Fibroblast of skin of back (primary cell): ENCODE results near the gene ZNRF4.

ENCODE experiments used
- DNase-seq: peaks from one replicate; pipeline ENCODE4 v3.0.0-alpha.2; 2013

The ZNRF4 gene

DNA sequence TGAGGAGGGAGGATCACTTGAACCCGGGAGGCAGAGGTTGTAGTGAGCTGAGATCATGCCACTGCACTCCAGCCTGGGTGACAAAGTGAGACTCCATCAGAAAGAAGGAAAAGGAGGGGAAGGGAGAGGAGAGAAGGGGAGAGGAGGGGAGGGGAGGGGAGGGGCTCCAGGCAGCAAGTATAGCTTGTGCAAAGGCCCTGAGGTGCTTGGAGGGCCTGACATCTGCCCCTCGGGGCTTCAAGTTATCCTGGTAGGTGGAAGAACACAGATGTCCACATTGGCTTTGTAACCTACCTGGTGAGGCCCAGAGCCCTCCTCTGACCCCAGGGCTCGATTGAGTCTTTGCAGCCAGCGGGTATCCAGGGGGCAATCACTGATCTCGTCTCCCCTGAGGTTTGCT, 11.5 kb upstream of the ZNRF4 start:
- no peak for DNase-seq

DNA sequence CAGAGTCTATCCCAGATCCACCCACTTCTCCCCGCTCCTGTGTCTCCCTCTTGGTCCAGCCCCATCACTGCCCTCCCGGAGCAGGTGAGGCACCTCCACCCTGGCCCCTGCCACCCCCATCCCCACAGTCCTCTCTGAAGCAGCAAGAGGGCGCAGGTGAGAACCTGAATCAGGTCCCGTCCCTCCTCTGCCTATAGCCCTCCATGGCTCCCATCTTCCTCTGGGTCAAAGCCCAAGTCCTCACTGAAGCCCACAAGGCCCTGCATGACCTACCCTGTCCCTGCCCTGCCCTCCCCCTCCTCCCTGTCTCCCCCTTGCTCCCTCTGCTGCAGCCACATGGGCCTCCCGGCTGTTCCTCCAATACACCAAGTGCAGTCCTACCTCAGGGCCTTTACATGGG, 10.8 kb upstream of the ZNRF4 start:
- no peak for DNase-seq

DNA sequence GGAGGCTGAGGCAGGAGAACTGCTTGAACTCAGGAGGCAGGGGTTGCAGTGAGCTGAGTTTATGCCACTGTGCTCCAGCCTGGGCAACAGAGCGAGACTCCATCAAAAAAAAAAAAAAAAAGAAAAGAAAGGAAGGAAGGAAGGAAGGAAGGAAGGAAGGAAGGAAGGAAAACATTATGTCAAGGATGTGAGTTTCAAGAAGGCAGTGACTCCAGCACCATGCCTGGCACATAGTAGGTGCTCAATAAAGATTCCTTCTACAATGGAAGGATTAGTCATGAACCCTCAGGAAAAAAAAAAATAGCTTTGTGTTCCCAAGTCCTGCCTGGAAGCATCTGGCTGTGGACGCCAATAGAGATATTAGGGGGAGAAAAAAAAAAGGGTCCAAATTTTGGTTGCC, 10.1 kb upstream of the ZNRF4 start:
- DNase-seq, result no peak

DNA sequence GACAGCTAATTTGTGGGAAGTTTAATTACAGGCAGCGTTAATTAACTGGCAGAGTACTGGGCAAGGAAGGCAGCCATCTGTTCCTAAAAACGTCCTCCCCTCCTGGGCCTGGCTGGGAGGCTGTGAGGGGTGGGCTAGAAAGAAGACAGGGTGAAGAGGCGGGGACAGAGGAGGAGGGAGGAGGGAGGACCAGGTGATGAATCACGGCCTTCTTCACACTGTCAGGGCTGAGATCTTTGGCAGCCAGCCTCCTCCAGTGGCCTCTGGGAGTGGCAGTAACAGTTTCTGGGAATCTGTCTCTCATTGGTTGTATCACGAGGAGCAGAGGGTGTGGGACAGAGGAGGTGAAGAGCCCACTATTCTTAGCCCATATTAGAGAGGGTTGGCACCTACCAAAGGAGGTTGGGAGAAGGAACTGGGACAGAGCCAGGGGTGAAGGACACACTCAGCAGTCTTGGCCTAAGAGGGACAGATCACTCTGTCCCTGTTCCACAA, 9.6 kb upstream of the ZNRF4 start:
- DNase-seq, result peak; percentile 24

DNA sequence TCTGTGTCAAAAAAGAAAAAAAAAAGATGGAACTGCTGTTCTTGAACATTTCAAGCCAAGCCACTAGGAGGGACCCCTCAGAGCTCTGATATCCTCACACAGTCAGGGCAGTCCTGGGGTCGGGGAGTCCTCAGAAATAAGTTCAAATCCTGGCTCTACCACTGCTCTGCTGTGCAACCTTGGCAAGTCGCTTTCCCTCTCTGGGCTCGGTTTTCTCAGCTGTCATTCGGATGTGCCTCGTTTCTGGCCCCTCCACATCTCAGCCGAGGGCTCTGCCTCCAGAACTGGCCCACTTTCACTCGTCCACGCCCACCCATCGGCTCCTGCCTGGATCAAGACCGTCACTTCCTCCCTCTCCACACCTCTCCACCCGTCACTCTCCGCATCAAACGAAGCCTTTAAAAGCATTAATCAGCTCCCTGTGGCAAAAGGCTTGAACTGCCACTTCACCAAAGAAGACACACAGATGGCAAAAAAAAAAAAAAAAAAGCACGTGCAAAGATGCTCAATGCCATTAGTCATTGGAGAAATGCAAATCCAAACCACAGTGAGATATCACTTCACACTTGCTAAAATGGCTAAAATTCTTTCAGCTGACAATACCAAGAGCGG, 7.4 kb upstream of the ZNRF4 start:
- DNase-seq, result peak; percentile 34

DNA sequence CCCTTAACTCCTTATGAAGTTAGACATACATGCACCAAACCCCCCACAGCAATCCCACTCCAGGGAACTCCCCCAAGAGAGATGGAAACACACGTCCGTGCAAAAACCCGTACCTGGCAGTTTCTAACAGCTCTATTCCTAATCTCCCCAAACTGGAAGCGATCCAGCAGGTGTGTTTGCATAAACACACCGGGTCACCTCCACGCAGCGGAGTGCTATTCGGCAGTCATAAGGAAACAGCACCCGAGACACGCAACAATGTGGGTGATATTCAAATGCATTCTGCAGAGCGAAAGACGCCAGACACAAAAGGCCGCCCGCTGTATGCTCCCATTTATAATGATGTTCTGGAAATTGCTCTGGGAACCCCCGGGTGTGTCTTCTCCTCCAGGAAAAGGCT, 6.8 kb upstream of the ZNRF4 start:
- DNase-seq, result no peak

DNA sequence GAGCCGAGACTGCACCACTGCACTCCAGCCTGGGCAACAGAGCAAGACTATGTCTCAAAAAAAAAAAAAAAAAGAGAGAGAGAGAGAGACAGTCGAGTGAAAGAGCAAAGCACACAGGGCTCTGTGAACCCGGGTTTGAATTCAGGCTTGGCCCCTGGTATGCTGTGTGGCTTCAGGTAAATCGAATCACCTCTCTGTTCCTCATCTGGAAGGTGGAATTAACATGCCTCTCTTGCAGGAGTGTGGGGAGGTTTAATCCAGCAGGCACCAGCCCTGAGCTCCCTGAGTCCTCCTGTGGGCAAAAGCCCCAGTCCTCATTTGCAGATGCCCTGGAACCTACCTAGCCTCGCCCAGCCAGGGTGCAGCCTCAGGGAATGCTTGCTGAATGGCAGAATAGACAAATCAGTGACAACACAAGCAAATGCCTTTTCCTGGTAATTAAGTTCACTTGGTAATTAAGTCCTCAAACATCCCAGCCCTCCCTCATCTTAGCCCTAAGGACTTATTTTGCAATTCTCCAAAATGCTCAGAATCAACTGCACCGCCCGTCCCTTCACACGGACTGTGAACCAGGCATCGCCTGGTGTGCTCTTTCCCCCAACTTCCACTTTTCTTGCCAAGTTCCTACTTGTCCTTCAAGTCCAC, 4.6 kb upstream of the ZNRF4 start:
- DNase-seq, result no peak

DNA sequence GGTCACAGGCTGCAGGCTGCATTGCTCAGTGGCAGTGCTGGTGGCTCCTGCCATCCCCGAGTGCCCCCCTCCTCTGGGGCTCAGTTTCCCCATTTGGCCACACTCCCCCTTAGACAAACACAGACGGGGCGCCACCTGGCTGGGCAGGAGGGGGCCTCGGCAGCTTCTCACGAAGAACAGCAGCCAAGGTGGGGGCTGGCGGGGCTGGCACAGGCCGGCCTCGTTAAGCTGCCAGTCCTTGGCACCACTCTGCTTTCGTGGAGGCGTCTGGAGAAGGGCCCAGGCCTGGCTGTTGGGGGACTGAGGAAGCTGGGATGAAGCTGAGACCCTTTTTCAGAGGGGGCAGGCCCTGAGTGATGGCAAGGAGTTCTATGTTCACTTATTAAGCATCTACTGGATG, 3.7 kb upstream of the ZNRF4 start:
- no peak for DNase-seq

DNA sequence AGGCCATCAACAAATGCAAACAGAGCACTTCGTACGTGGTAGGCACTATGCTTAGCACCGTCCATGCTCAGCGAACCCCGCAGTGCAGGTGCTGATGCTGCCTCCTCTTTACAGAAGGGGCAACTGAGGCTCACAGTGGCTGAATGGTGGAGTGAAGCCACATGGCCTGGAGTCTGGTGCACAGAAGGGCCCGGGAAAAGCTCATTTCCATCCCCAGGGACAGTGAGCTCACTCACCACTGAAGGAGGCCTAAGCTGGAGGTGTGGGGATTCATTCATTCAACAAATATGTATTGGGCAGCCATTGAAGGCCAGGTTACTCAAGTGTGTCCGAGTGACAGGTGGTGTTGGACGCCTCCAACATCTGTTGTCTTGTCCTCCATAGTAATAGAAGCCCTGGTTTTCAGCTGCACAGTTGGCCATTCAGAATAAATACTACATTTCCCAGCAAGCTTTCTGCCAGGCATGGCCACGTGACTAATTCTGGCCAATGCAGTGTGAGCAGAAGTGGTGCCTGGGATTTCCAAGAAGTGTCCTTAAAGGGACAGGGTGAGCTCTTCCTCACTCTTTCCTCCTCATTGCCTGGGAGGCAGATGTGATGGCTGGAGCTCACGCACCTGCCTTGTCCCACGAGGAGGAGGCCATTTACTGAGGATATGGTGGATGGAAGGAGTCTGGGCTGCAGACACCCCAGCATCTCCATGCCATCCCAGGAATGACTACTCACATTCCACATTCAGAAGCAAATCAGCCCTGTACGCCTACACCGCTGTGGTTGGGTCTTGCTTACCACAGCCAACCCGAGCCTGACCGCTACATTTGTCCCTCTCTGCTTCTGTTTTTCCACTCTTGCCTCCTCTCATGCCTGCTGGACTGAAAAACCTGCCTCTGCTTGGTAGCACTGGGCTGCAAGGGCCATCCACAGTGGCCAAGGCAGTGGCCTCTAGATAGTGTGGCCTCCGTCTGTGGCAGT, 2.3 kb upstream of the ZNRF4 start:
- peak; percentile 15 for DNase-seq

DNA sequence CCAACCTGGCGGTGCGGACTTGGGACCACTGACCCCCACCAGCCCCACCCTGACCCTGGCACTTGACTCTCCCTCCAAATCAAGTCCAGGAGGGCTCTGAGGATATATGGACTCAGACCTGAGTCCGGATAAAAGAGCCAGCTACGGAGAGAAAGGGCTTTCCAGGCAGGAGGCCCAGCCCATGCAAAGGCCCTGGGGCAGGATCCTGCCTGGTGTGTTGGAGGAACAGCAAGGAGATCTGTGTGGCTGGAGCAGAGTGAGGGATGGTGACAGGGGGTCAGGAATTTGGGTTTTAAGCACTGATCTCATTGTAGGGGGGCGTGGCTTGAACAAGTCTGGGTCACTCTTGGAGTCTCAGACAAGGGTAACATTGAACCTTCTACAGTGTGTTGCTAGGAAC, 474 bp upstream of the ZNRF4 start:
- no peak for DNase-seq

DNA sequence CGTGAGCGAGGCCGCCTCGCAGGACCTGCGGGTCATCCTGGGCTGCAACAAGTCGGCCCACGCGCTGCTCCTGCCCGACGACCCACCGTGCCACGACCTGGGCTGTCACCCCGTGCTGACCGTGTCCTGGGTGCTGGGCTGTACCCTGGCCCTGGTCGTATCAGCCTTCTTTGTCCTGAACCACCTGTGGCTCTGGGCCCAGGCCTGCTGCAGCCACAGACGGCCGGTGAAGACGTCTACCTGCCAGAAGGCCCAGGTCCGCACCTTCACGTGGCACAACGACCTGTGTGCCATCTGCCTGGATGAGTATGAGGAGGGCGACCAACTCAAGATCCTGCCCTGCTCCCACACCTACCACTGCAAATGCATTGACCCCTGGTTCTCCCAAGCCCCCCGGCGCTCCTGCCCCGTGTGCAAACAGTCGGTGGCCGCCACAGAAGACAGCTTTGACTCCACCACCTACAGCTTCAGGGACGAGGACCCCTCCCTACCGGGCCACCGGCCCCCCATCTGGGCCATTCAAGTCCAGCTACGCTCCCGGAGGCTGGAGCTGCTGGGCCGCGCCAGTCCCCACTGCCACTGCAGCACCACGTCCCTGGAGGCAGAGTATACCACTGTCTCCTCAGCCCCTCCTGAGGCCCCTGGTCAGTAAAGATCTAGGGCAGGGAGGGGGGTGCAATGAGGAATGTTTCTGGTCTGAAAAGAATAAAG, 1.1 kb downstream of the ZNRF4 start:
- no peak for DNase-seq

DNA sequence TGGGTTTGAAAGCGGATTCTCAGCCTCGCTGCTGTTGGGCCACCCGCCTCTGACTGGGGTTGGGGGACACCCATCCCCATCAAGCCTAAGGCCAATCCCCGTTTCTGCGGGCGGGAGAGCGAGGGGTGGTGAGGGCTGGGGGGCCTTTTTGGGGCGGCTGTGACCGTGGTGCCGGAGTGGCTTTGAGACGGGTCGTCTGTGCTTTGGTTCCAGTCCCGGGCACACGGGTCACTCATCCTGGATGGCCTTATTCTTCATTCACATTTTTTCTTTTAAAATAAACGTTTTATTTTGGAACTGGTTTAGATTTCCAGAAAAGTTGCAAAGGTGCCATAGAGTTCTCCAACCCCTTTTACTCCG, 1.6 kb downstream of the ZNRF4 start:
- no peak for DNase-seq

DNA sequence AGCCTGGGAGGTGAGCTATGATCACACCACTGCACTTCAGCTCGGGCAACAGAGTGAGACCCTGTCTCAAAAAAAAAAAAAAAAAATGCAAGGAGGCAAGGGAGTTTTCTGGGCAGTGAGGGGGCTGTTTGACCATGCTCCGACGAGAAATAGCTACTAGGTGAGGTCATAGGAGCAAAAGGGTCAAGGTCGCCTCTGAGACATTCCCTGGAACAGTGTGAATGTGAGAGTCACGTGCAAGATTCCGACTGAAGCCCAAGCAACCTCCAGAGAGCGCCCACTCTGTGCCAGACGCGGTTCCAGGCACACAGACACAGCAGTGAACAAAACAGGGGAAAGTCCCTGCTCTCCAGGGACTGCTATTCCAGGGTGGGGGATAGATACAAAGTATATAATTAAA, 2.5 kb downstream of the ZNRF4 start:
- DNase-seq, result no peak

DNA sequence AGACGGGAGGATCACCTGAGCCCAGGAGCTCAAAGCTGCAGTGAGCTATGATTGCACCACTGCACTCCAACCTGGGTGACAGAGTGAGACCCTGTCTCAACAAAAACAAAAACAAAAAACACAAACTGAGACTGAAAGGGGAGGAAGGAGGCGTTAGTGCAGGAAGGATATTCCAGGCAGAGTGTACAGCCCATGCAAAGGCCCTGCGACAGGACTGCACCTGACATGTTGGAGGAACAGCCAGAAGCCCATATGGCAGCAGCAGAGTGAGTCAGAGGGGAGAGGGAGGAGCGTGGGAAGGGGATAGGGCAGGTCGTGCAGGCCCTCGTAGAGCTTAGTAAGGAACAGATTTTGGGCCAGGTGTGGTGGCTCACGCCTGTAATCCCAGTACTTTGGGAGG, 3.2 kb downstream of the ZNRF4 start:
- DNase-seq, result no peak

DNA sequence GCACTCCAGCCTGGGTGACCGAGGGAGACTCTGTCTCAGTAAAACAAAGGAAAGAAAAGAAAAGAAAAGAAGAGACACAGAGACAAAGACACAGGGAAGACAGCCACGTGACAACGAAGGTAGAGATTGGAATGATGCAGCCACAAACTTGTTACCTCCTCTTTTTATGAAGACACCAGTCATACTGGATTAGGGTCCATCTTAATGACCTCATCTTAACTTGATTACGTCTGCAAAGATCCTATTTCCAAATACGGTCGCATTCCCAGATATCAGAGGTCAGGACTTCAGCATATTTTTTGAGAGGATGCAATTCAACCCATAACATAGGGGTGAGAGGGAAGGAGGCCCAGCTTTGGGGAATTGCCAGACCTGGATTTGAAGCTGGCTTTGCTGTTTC, 4.1 kb downstream of the ZNRF4 start:
- DNase-seq, result no peak

DNA sequence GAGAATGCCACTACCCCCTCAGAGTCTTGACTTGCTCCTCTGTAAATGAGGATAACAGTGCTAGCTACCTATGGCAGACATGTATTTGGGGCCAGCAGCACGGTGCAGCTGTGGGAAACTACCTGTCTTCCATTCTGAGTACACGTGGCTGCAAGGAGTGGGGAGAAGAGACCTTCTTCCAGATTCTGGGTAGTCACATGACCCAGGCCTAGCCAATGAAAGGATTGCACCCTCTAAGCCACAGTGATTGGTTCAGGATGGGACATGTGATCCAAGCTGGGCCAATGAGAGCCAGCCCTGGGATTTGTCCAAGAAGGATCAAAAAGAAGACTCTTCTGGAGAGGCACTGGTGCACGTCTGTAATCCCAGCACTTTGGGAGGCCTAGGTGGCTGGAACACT, 5.5 kb downstream of the ZNRF4 start:
- no peak for DNase-seq

DNA sequence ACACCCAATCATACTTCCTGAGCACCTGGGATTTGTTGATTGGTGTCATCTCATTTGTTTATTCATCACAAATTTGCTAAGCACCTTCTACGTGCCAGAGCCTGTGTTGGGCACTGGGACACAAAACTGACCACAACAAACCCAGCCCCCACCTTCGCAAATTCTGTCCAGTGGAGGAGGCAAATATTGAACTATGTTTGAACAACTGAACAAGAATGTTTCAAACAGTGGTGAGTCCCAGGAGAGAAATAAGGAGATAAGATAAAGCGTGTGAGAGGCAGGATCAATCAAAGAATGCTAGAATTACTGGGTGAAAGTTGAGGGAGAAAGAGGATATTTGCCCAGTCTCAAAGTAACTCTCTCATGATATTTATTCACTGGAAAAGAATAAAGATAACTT, 8.7 kb downstream of the ZNRF4 start:
- DNase-seq, result no peak

DNA sequence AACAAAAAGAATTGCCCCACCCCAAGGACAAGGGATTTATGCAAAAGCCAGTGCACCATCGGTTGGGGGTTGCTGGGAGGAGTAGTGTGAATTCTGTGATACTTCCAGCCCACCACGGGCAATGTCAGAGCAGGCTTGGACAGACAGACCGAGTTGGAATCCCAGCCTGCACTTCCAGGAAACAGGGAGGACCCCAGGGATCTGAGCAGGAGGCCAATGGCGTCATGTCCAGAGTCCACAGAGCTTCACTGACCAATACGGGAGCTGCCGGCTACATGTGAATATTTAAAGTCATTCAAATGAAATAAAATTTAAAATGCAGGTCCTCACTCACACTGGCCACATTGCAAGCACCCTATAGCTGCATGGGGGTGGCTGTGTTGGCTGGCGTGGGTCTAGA, 10.9 kb downstream of the ZNRF4 start:
- no peak for DNase-seq

DNA sequence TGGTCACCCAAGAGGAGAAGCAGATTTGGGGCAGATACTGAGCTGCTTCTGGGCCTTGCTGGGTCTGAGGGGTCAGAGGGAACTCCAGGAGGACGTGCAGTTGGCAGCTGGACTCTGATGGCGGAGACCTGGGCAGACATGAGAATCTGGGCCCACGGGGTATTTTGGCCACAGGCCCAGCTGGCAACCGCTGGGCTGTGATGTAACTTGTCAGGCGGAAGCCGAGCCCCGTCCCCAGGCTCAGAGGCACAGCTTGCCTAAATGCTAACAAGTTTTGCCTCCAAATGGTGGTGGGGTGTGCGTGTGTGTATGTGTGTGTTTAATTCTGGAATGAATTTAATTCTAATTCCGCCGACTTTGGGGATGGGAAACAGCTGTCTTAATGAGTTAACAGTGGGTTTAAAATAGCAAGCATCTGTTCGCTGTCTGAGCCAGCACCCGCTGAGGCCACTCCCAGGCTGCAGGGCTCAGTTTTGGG, 11.6 kb downstream of the ZNRF4 start:
- no peak for DNase-seq

DNA sequence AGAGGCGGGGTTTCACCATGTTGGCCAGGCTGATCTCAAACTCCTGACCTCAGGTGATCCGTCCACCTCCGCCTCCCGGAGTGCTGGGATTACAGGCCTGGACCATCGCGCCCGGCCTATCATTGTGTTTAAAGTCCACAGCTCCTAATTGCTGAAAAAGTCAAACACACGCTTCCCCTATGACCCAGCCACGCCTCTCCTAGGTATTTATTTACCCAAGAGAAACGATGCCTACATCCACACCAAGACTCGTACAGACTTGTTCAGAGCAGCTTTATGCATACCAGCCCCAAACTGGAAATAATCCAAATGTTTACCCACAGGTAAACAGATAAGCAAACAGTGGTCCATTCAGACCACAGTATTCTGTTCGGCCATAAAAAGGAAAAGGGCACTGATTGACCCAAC, 15.1 kb downstream of the ZNRF4 start:
- no peak for DNase-seq

DNA sequence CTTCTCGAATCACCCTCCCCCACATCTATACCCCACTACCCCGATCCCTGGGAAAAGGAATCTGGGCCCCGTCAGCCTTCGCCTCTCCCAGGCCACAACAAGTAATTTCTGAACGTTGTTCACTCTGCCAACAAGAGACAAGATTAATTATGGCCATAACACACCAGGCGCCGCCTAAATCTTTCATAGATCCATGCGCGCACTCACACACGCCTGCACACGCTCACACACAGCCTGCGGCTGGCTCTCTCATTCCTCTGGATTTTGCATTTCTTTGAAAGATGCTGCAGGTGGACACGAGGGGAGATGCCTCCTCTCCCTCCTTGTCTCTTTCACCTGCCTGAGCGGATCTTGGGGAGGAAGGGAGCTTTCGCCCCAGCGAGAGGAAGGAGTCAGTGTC, 17.1 kb downstream of the ZNRF4 start:
- no peak for DNase-seq

DNA sequence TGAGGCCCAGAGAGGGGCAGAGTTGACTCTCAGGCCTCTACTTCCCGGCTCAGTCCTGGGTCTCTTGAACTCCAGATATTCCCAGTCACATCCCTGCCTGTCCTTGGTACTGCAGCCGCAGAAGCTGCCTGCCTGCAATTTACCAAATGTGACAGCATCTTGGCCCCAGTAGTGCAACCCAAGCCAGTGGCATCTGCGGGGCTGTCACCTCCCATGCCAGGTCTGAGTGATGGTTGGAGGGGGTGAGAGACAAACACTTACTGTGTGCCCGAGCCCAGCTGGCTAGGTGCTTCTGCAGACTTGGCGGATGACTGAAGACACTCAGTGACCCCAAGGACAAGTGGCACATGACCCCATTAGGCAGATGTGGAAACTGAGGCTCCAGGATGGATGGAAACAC, 18.4 kb downstream of the ZNRF4 start:
- DNase-seq, result no peak
